Kasumi-1 (cell line): ENCODE results near the gene ATP6V1B1.

Source experiments
- DNase-seq, 2 experiments: peaks; one replicate each; lab custom pipeline; 2025; lab: John Stamatoyannopoulos, UW

Gene ATP6V1B1

GRCh38 chr2:70927138-70927537 is 8.6 kb upstream of the ATP6V1B1 start:
- no peak for DNase-seq

DNA sequence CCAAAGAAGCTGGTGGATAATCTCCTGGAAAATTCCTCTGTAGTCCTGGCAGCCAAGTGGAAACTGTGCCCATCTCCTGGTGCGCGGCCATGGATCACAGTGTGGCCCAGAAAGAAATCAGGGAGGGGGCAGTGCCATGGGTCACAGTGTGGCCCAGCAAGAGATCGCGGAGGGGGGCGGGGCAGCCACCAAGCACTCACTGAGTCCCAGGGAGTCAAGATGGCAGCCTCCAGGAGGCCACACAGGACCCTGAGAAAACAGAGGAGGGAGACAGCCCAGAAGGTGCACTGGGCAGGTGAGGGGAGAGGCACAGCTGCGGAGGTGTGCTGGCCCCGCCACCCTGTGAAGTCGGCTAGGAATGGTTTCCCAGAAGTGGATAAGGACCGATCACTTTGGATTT is 8.1 kb upstream of the ATP6V1B1 start:
- DNase-seq: no peak

DNA sequence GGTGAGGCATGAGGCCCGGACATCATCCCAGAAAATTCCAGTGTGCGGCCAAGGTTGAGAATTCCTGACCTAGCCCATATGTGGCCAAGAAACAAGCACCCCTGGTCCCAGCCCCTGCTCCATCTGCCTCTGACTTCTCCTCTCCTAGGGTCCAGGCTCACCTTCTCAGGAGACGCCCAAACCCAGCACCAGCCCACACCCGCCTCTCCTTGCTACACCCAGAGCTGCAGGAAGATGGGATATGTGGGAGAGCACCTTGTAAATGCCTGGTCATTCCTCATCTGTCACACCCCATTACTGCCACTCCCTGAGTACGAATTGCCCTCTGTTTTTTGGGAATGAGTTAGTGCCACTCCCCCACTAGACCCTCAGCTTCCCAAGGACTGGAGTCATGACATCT is 7.3 kb upstream of the ATP6V1B1 start:
- DNase-seq: no peak

DNA sequence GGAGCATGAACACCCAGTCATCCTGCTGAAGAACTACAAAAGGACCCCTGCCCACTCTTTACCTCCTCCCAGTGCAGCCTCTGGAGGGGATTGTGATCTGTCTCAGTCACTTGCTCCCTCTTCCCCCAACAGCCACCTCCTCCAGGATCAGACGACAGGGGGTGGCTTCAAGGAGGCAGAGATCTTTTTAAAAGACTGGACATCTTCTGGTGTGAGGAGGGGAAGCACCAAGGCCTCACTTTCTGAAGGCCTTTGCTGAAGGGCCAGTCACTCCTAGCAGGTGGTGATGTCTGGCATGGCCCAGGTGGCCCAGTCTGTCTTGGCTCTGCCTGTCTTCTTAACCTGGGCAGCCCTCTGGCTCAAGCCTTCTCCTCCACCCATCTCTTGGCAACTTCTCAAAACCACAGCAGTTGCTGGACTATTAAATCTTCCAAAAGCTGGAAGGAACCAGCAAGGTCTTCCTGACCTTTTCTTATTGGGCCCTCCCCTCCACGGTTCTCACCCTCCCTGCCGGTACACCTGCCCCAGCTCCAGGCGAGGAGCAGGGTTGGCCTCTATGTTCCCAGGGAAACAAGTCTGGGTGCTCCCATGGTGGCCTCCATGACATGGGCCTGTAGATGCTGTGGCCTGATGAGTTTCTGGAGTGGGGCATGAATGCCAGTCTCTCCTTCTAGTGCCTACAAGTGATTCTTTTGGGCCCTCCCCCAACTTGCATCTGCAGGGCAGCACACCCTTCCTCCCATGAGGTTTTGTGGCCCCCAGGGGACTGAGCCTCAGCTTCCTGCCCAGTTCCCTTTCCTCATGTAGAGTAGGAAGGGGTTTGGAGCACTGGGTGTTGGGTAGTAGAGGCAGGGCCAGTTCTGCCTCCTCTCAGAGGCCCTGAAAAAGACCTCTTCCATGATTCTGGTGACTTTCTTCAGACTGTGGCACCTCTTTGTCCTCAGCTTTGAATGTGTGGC is 5.0 kb upstream of the ATP6V1B1 start:
- DNase-seq: no peak

- DNase-seq: no peak
These were observed 4.2 kb upstream of the ATP6V1B1 start for GRCh38 chr2:70931376-70932000.

DNA sequence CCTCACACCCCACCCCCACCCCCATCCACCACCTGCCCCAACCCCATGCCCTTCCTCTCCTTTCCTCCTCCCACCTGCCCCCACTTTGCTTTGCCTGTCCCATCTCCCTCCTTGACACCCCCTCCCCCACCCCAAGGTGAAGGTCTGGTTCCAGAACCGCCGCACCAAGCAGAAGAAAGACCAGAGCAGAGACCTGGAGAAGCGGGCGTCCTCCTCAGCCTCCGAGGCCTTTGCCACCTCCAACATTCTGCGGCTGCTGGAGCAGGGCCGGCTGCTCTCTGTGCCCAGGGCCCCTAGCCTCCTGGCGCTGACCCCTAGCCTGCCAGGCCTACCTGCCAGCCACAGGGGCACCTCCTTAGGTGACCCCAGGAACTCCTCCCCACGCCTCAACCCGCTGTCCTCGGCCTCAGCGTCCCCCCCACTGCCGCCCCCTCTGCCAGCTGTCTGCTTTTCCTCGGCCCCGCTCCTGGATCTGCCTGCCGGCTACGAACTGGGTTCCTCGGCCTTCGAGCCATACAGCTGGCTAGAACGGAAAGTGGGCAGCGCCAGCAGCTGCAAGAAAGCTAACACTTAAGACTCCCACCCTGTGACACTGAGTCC is 3.0 kb upstream of the ATP6V1B1 start:
- no peak for DNase-seq

GRCh38 chr2:70934981-70935380 is 719 bp upstream of the ATP6V1B1 start:
- DNase-seq: no peak

- no peak for DNase-seq
These were observed 672 bp downstream of the ATP6V1B1 start for GRCh38 chr2:70936165-70936978.

DNA sequence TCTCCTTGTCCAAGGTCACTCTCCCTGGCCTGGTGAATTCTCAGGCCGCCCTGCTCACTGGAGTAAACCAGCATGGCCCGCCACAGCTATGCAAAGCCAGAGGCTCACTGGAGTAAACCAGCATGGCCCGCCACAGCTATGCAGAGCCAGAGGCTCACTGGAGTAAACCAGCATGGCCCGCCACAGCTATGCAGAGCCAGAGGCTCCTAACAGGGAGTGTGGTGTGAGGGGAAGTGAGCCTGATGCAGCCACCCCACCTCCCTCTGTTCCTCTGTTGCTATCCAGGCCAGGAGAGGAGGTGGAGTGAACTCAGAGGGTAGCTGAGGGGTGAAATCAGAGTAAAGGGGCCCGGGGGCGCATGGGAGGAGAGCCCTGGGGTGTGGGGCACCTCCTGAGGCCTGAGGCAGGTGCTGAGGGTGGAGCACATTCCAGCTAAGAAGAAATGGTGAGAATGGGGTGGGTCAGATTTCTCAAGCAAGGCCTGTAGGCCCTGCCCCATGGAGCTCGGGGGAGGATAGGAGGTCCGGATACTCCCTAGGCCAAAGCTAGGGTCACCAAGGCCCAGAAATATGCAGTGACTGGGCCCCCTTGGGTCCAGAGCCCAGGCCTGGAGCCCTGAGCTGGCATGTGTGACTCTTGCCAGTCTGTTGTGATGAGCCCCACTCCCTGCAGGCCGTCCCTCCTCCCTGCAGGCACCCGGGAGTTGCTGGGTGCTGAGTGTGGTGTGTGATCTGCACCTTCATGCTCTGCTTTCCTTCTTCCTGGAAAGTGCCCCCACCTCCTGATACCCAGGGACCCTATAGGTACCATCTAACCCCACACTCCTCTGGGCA is 1.5 kb downstream of the ATP6V1B1 start:
- DNase-seq: no peak

- no peak for DNase-seq
These were observed 2.3 kb downstream of the ATP6V1B1 start for GRCh38 chr2:70937866-70938585.

DNA sequence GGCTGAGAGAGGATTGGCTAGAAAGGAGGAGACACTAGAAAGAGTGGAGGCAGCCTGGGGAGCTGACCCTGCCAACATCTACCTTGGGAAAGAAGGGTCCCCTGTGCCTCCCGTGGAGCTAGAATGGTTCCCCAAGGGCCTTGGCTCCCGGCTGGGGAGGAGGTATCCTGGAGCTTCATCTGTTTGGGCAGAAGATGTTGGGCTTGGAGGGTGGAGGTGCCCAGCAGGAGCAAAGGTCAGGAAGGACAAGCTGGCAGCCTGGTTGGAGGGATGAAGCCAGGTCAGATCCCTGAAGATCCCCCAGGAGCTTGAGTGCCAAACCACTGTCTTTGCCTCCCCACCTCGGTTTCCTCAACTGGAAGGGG is 2.9 kb downstream of the ATP6V1B1 start:
- DNase-seq: no peak

GRCh38 chr2:70939001-70939838 is 3.5 kb downstream of the ATP6V1B1 start:
- DNase-seq: no peak

DNA sequence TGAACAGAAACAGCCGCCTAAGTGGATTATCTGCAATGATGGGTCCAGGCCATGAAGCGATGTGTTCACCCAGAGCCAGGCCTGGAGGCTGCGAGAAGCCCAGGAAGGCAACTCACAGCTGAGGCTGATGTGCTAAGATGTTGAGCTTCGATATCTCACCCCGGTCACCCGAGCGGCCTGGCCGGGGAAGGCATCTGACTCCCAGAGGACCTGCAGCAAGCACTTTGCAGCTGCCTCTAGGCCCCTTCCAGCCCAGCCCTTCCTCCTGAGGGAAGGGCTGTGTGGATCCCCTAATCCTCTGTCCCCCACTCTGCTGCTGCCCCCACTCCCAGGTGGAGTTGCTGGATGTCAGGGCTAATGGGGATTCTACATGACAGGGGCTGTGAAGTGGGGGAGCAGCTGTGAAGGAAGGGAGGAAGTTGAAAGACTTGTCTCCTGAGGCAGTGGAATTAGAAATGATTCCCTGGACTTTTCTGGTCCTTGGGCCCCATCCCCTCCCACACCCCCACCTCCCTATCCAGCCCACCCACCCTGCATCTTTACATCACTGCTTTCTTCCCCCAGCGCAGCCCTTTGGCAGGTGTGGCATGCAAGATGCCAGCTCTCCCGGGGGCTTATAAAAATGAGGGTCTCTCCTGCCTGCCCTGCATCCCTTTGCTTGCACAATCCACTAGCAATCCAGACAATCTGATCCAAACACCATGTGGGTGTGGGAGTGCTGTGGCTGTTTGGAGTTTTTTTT is 4.3 kb downstream of the ATP6V1B1 start:
- DNase-seq: no peak

DNA sequence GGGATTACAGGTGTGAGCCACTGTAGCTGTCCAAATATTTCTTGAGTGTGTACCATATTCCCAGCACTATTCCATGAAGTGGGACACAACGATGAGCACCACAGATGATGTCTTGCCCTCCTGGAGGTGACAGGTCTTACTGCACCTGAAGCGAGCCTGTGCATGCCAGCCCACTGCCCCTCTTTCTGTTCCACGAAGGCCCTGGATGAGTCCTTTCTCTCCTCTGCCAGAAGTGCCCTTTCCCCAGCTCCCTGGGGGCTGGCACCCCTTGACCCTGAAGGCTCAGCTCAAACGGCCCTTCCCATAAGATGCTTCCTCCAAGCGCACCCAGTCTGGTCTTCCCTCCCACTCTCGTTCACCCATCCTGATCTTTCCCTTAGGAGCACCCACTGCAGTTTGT is 5.5 kb downstream of the ATP6V1B1 start:
- DNase-seq: no peak

GRCh38 chr2:70941701-70942100 is 6.0 kb downstream of the ATP6V1B1 start:
- DNase-seq: no peak

DNA sequence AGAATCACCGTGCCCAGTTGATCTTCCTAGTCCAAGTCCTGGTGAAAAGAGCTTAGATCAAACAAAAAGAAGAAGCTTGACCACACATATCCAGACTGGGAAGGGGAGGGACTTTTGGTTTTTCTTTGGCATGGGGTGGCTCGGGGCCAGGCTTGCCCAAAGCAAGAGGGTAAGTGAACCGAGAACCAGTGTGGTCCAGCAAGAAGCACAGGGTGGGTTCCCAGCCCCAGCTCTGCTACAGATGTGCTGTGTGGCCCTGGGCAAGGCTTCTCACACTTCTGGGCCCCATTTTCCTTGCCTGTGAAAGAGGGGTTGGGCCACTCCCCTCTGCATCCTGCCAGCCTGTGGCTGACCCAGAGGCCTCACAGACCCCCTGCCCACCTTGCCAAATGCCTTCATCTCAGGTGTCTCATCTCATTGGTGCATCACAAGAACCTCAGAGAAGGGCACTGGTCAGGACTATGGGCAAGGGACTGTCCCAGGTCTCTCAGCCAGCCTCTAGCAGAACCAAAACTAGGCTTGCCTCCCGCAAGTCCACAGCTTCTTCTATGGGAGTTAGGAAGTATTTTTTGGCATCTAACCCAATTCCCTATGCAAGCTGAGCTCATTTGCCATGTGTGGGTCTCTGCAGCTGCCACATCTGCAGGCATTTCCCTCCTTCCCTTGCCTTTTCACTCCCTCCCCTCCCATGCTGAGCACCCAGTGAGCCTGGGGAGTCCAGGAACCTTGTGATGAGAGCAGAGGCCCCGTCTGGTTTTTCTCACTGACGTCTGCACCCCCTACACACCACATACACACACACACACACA is 6.9 kb downstream of the ATP6V1B1 start:
- DNase-seq: no peak

- DNase-seq: no peak
These were observed 7.6 kb downstream of the ATP6V1B1 start for GRCh38 chr2:70943205-70943871.
